PC-9 (cell line): Measurements from ENCODE around the gene FBXO9.
"Not testable (repeated sequence)": the region's sequence is repeated elsewhere in the genome, so short reads cannot be mapped to it uniquely, and the experiment has no call there.

Experiments used
- EZH2 ChIP-seq: fragments of 200-600 bp; sonication (generic); IDR thresholded peaks from 2 replicates; pipeline ENCODE4 v1.8.0; 2017; ENCODE audit warnings: antibody characterized with exemption, low read depth
- TF ChIP-seq, protein P1 (sequence below): fragments of 200-600 bp; sonication (generic); conservative IDR thresholded peaks from 2 replicates; pipeline ENCODE4 v1.6.1; 2017; ENCODE audit warnings: mixed run types, antibody characterized with exemption, mild to moderate bottlenecking, moderate library complexity

DNA sequence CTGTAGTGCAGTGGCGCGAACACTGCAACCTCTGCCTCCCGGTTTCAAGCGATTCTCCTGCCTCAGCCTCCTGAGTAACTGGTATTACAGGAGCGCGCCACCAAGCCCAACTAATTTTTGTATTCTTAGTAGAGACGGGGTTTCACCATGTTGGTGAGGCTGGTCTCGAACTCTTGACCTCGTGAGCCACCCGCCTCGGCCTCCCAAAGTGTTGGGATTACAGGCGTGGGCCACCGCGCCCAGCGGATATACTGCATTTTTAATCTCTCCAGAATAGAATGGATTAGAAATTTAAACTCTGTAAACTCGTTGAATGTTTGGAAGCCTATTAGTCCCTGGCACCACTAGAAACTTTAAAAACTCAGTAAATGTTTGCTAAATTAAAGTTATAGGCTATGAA, 949 bp upstream of the FBXO9 start:
- TF ChIP-seq, protein P1, sequence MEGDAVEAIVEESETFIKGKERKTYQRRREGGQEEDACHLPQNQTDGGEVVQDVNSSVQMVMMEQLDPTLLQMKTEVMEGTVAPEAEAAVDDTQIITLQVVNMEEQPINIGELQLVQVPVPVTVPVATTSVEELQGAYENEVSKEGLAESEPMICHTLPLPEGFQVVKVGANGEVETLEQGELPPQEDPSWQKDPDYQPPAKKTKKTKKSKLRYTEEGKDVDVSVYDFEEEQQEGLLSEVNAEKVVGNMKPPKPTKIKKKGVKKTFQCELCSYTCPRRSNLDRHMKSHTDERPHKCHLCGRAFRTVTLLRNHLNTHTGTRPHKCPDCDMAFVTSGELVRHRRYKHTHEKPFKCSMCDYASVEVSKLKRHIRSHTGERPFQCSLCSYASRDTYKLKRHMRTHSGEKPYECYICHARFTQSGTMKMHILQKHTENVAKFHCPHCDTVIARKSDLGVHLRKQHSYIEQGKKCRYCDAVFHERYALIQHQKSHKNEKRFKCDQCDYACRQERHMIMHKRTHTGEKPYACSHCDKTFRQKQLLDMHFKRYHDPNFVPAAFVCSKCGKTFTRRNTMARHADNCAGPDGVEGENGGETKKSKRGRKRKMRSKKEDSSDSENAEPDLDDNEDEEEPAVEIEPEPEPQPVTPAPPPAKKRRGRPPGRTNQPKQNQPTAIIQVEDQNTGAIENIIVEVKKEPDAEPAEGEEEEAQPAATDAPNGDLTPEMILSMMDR = not testable (repeated sequence)
- TF ChIP-seq EZH2 = not testable (repeated sequence)
